GM19397 (cell line): ENCODE results near the gene MALRD1.
"Not testable (repeated sequence)": the region's sequence is repeated elsewhere in the genome, so short reads cannot be mapped to it uniquely, and the experiment has no call there.

Experiments used
- ATAC-seq: cut with Tn5 transposase; IDR thresholded peaks from one replicate; pipeline ENCODE4 v1.9.1; 2021; ENCODE audit warnings: mild to moderate bottlenecking, moderate library complexity; ENCODE audit not compliant: unreplicated experiment

MALRD1 gene

GRCh38 chr10:19762026-19762425 is 713.4 kb downstream of the MALRD1 start:
- no peak for ATAC-seq

GRCh38 chr10:19764111-19764510 is 715.5 kb downstream of the MALRD1 start:
- ATAC-seq, result no peak

- no peak for ATAC-seq
Measured at GRCh38 chr10:19767876-19768275, 719.3 kb downstream of the MALRD1 start.

GRCh38 chr10:19769826-19770225 is 721.2 kb downstream of the MALRD1 start:
- ATAC-seq, result not testable (repeated sequence)

GRCh38 chr10:19772972-19773371 is 724.4 kb downstream of the MALRD1 start:
- no peak for ATAC-seq

GRCh38 chr10:19775296-19775695 is 726.7 kb downstream of the MALRD1 start:
- no peak for ATAC-seq

- ATAC-seq, result no peak
Measured at GRCh38 chr10:19777806-19778205, 729.2 kb downstream of the MALRD1 start.

GRCh38 chr10:19778996-19779395 is 730.4 kb downstream of the MALRD1 start:
- no peak for ATAC-seq

- no peak for ATAC-seq
Measured at GRCh38 chr10:19782430-19783089, 734.0 kb downstream of the MALRD1 start.

- ATAC-seq, result no peak
Measured at GRCh38 chr10:19783721-19784120, 735.1 kb downstream of the MALRD1 start.
